Sigmoid colon (tissue), 7 donors: Measurements from ENCODE around the gene CTSD. TPM values are rescaled to one million over a fixed set of nuclear protein-coding genes. Genes with fewer than 3 reads are reported as not detected.
A peak's percentile ranks its signal among the peaks of the same experiment; 100 is the strongest.

ENCODE experiments used
- DNase-seq: peaks from one replicate; pipeline ENCODE4 v3.0.0-alpha.2; 2019
- H3K27ac ChIP-seq, 4 donors: fragments of 200-600 bp; sonication (generic); one replicate each; pipeline ENCODE4 v1.5.1; 2016 to 2019; ENCODE audit warnings: mild to moderate bottlenecking in 1 of 4
- H3K27me3 ChIP-seq, 3 donors: fragments of 200-600 bp; sonication (generic); one replicate each; pipeline ENCODE4 v1.5.1; 2019; ENCODE audit warnings: mild to moderate bottlenecking in 1 of 3
- H3K36me3 ChIP-seq, 4 donors: fragments of 200-600 bp; sonication (generic); one replicate each; pipeline ENCODE4 v1.5.1; 2016 to 2019
- H3K4me1 ChIP-seq, 4 donors: fragments of 200-600 bp; sonication (generic); one replicate each; pipeline ENCODE4 v1.5.1; 2017 to 2019
- H3K4me3 ChIP-seq, 4 donors: fragments of 200-600 bp; sonication (generic); one replicate each; pipeline ENCODE4 v1.5.1; 2017 to 2019; ENCODE audit warnings: mild to moderate bottlenecking in 2 of 4, moderate library complexity in 1 of 4
- H3K9me3 ChIP-seq, 4 donors: fragments of 200-600 bp in 3 of 4; sonication (generic) in 3 of 4; one replicate each; pipeline versions ENCODE4 v1.5.1 to v1.6.1; 2013 to 2019
- CTCF ChIP-seq, 4 experiments: fragments of 450-650 bp in 3 of 4; fragments of 200-600 bp in 1 of 4; IDR thresholded peaks; one replicate each; pipeline ENCODE4 v1.5.1; 2016 to 2019; ENCODE audit warnings: antibody characterized with exemption in 4 of 4, mild to moderate bottlenecking in 3 of 4, moderate library complexity in 2 of 4
- EP300 ChIP-seq, 4 donors: sonication (generic); formaldehyde crosslinking; IDR thresholded peaks; one replicate each; pipeline ENCODE4 v1.6.1; 2017; ENCODE audit warnings: antibody characterized with exemption in 4 of 4
- POLR2A ChIP-seq, 2 donors: fragments of 450-650 bp; IDR thresholded peaks; one replicate each; pipeline ENCODE4 v1.6.1; 2016; ENCODE audit warnings: antibody characterized with exemption in 2 of 2, mild to moderate bottlenecking in 2 of 2, moderate library complexity in 2 of 2
- POLR2AphosphoS5 ChIP-seq, 4 donors: sonication (generic); formaldehyde crosslinking; IDR thresholded peaks; one replicate each; pipeline ENCODE4 v1.6.1; 2017; ENCODE audit warnings: antibody characterized with exemption in 4 of 4
- WGBS, 2 donors: extraction: QIAGEN DNeasy Blood & Tissue Kit; methylation state at CpG; one replicate each; pipeline ENCODE4 v1.1.7; 2013; 5-methylcytosine and 5-hydroxymethylcytosine counted together
- intact Hi-C: fragments of 100-400 bp; cut with DNase I; formaldehyde crosslinking; loops from one replicate; pipeline ENCODE4 v1.15.1; 2023
- polyA plus RNA-seq, 3 donors: library from polyadenylated mRNA; stranded (reverse); fragments of 200-250 nt; gene quantifications; one replicate each; pipeline ENCODE4 v1.2.3, GENCODE V29; 2013
- total RNA-seq, 4 donors: library from RNA; depleted of rRNA; stranded (reverse); fragments of >200 nt; gene quantifications; one replicate each; pipeline ENCODE4 v1.1.0, GENCODE V29; 2016
- donor health status: healthy with polysubstance abuse.
- donor health status: Bipolar disorder and iron deficiency.
- donor health status: healthy.

CTSD gene
- total and polyA plus RNA-seq, 7 donors = 173 to 1,586 (median 222) TPM

GRCh38 chr11:1779034-1779805 lies 15.5 kb upstream of the CTSD start:
- 74 to 86% methylated on average over 17 of the region's 17 CpGs for whole genome bisulfite sequencing, 2 donors
- intact Hi-C loops = no loop called here
- Histone ChIP-seq H3K9me3 (no peaks in the 10 kb centered on the region), H3K27ac (no peak overlapping the region), H3K36me3 (no peaks in the 10 kb centered on the region), H3K27me3 (peaks cover 0 to 3% (median 0%) of the 10 kb centered on the region in 3 donors), H3K4me1 (no peaks in the 10 kb centered on the region), H3K4me3 (no peak overlapping the region)
- DNase-seq = peak; percentile 51
- TF ChIP-seq CTCF (IDR thresholded peaks at IDR 0.05) (no peak), POLR2A (IDR thresholded peaks at IDR 0.05) (no peak), EP300 (IDR thresholded peaks at IDR 0.05) (no peak), POLR2AphosphoS5 (IDR thresholded peaks at IDR 0.05) (no peak)

- intact Hi-C loops = no loop called here
- peak; percentile 61 for DNase-seq
- no peaks in the 10 kb centered on the region for H3K4me1 ChIP-seq
Measured at GRCh38 chr11:1778141-1778911, 14.6 kb upstream of the CTSD start.

GRCh38 chr11:1777737-1778136 lies 14.0 kb upstream of the CTSD start:
- intact Hi-C loops = no loop called here
- WGBS, 2 donors = 84 to 88% methylated on average over 2 of the region's 2 CpGs
- Histone ChIP-seq H3K36me3 (no peaks in the 10 kb centered on the region), H3K4me1 (peaks cover 0 to 5% (median 1%) of the 10 kb centered on the region in 4 donors), H3K4me3 (no peak overlapping the region), H3K27me3 (no peaks in the 10 kb centered on the region), H3K9me3 (no peaks in the 10 kb centered on the region), H3K27ac (no peak overlapping the region)
- no peak for TF ChIP-seq POLR2AphosphoS5 (IDR thresholded peaks at IDR 0.05)
- no peak for TF ChIP-seq POLR2A (IDR thresholded peaks at IDR 0.05)
- no peak for TF ChIP-seq EP300 (IDR thresholded peaks at IDR 0.05)
- TF ChIP-seq CTCF (IDR thresholded peaks at IDR 0.05) = no peak
- no peak for DNase-seq

More at GRCh38 chr11:1778141-1778911, 14.6 kb upstream of the CTSD start:
- H3K27me3 ChIP-seq = no peaks in the 10 kb centered on the region
- H3K9me3 ChIP-seq = no peaks in the 10 kb centered on the region
- TF ChIP-seq EP300 (IDR thresholded peaks at IDR 0.05) (no peak), CTCF (IDR thresholded peaks at IDR 0.05) (no peak), POLR2A (IDR thresholded peaks at IDR 0.05) (no peak), POLR2AphosphoS5 (IDR thresholded peaks at IDR 0.05) (no peak)
- 63 to 74% methylated on average over 14 of the region's 14 CpGs for WGBS, 2 donors
- H3K4me3 ChIP-seq = no peak overlapping the region
- H3K36me3 ChIP-seq = no peaks in the 10 kb centered on the region
- no peak overlapping the region for H3K27ac ChIP-seq

- Histone ChIP-seq H3K4me3 (no peak overlapping the region), H3K27me3 (no peaks in the 10 kb centered on the region), H3K4me1 (peaks cover 0 to 11% (median 7%) of the 10 kb centered on the region in 4 donors), H3K27ac (no peak overlapping the region), H3K36me3 (no peaks in the 10 kb centered on the region), H3K9me3 (no peaks in the 10 kb centered on the region)
- peak; percentile 52 for DNase-seq
- 87 to 89% methylated on average over 5 of the region's 5 CpGs for WGBS, 2 donors
- TF ChIP-seq POLR2A (IDR thresholded peaks at IDR 0.05) = no peak
- no peak for TF ChIP-seq EP300 (IDR thresholded peaks at IDR 0.05)
- TF ChIP-seq POLR2AphosphoS5 (IDR thresholded peaks at IDR 0.05) = no peak
- TF ChIP-seq CTCF (IDR thresholded peaks at IDR 0.05) = no peak
- intact Hi-C loops = no loop called here
Measured at GRCh38 chr11:1776944-1777715, 13.4 kb upstream of the CTSD start.
